ENCODE results near the gene EPHB1. TPM values are rescaled to one million over a fixed set of nuclear protein-coding genes. Genes with fewer than 3 reads are reported as not detected.

Gene EPHB1
- total and polyA plus RNA-seq, 8 donors: 0.02 to 1.4 (median 0.43) TPM

- TF ChIP-seq CTCF (IDR thresholded peaks at IDR 0.05): no peak
- DNase-seq (no peak), ATAC-seq (no peak), FAIRE-seq (no peak)
- no peaks in the 10 kb centered on the region for H3K27me3 ChIP-seq
- no peaks in the 10 kb centered on the region for H3K9me3 ChIP-seq
- H3K27ac ChIP-seq: no peak overlapping the region
- no peaks in the 10 kb centered on the region for H3K4me1 ChIP-seq
- WGBS, 2 donors: 0 to 41% methylated on average over 1 of the region's 1 CpG
- H3K36me3 ChIP-seq: no peaks in the 10 kb centered on the region
- intact Hi-C loops (cut with DNase I): no loop called here
- H3K4me3 ChIP-seq: no peak overlapping the region
Measured at GRCh38 chr3:134813618-134814017, 18.6 kb downstream of the EPHB1 start.

GRCh38 chr3:134815519-134815918, 20.5 kb downstream of the EPHB1 start:
- DNase-seq (no peak), ATAC-seq (no peak), FAIRE-seq (no peak)
- intact Hi-C loops (cut with DNase I): no loop called here
- TF ChIP-seq CTCF (IDR thresholded peaks at IDR 0.05): no peak
- Histone ChIP-seq H3K36me3 (no peaks in the 10 kb centered on the region), H3K4me1 (no peaks in the 10 kb centered on the region), H3K27ac (no peak overlapping the region), H3K4me3 (no peak overlapping the region), H3K27me3 (no peaks in the 10 kb centered on the region), H3K9me3 (no peaks in the 10 kb centered on the region)
- WGBS, 2 donors: 83 to 89% methylated on average over 1 of the region's 1 CpG

GRCh38 chr3:134816623-134817022, 21.6 kb downstream of the EPHB1 start:
- no peak for TF ChIP-seq CTCF (IDR thresholded peaks at IDR 0.05)
- Histone ChIP-seq H3K27me3 (no peaks in the 10 kb centered on the region), H3K27ac (no peak overlapping the region), H3K36me3 (no peaks in the 10 kb centered on the region), H3K4me3 (no peak overlapping the region), H3K4me1 (no peaks in the 10 kb centered on the region), H3K9me3 (no peaks in the 10 kb centered on the region)
- FAIRE-seq (no peak), DNase-seq (no peak), ATAC-seq (no peak)
- intact Hi-C loops (cut with DNase I): no loop called here
- WGBS, 2 donors: 76 to 83% methylated on average over 7 of the region's 7 CpGs

GRCh38 chr3:134817297-134817696, 22.2 kb downstream of the EPHB1 start:
- intact Hi-C loops (cut with DNase I): no loop called here
- no peak for TF ChIP-seq CTCF (IDR thresholded peaks at IDR 0.05)
- Histone ChIP-seq H3K27me3 (no peaks in the 10 kb centered on the region), H3K4me1 (no peaks in the 10 kb centered on the region), H3K4me3 (no peak overlapping the region), H3K36me3 (no peaks in the 10 kb centered on the region), H3K27ac (no peak overlapping the region), H3K9me3 (no peaks in the 10 kb centered on the region)
- no peak for ATAC-seq
- no peak for FAIRE-seq
- no peak for DNase-seq
- WGBS, 2 donors: 75% methylated on average over 6 of the region's 6 CpGs

- ATAC-seq (no peak), DNase-seq (no peak), FAIRE-seq (no peak)
- Histone ChIP-seq H3K4me1 (no peaks in the 10 kb centered on the region), H3K9me3 (no peaks in the 10 kb centered on the region), H3K27me3 (no peaks in the 10 kb centered on the region), H3K27ac (no peak overlapping the region), H3K36me3 (no peaks in the 10 kb centered on the region), H3K4me3 (no peak overlapping the region)
- no peak for TF ChIP-seq CTCF (IDR thresholded peaks at IDR 0.05)
- 85 to 94% methylated on average over 1 of the region's 1 CpG for WGBS, 2 donors
- intact Hi-C loops (cut with DNase I): no loop called here
Measured at GRCh38 chr3:134820994-134821393, 25.9 kb downstream of the EPHB1 start.
